Activated CD4-positive, alpha-beta memory T cell treated with anti-CD3 and anti-CD28 coated beads for 36 hours (primary cell): ENCODE measurements around the gene AHR. TPM values are rescaled to one million over a fixed set of nuclear protein-coding genes. Genes with fewer than 3 reads are reported as not detected.

Experiments
- CTCF ChIA-PET: fragments of 350-600 bp; sonication (Branson Sonifier 250); formaldehyde crosslinking; loops from one replicate; lab custom pipeline; 2021; ENCODE audit warnings: antibody characterized with exemption, inconsistent platforms; lab: Charles Lee
- POLR2A ChIA-PET: fragments of 350-600 bp; sonication (Branson Sonifier 250); formaldehyde crosslinking; loops from one replicate; lab custom pipeline; 2021; ENCODE audit warnings: antibody characterized with exemption; lab: Charles Lee
- DNase-seq: peaks from one replicate; pipeline ENCODE4 v3.0.0-alpha.2; 2020
- H3K27ac Mint-ChIP-seq: one replicate; pipeline ENCODE4 v1.8.0; 2021; ENCODE audit warnings: mixed read lengths
- H3K27me3 Mint-ChIP-seq: one replicate; pipeline ENCODE4 v1.8.0; 2021; ENCODE audit warnings: mixed read lengths
- H3K36me3 Mint-ChIP-seq: one replicate; pipeline ENCODE4 v1.8.0; 2021; ENCODE audit warnings: mixed read lengths
- H3K4me1 Mint-ChIP-seq: one replicate; pipeline ENCODE4 v1.8.0; 2021; ENCODE audit warnings: low read depth, mixed read lengths
- H3K4me3 Mint-ChIP-seq: one replicate; pipeline ENCODE4 v1.8.0; 2021; ENCODE audit warnings: mild to moderate bottlenecking, mixed read lengths
- H3K9me3 Mint-ChIP-seq: one replicate; pipeline ENCODE4 v1.8.0; 2021; ENCODE audit warnings: mixed read lengths
- intact Hi-C: fragments of 100-400 bp; cut with micrococcal nuclease; formaldehyde crosslinking; loops from one replicate; pipeline ENCODE4 v1.15.1; 2023
- total RNA-seq, 2 experiments: library from RNA; stranded (reverse); gene quantifications; one replicate each; pipeline ENCODE4 v1.2.3, GENCODE V29; 2021

AHR gene
- 10 to 100 TPM; 40.9 to 43.3 TPM for total RNA-seq

DNA sequence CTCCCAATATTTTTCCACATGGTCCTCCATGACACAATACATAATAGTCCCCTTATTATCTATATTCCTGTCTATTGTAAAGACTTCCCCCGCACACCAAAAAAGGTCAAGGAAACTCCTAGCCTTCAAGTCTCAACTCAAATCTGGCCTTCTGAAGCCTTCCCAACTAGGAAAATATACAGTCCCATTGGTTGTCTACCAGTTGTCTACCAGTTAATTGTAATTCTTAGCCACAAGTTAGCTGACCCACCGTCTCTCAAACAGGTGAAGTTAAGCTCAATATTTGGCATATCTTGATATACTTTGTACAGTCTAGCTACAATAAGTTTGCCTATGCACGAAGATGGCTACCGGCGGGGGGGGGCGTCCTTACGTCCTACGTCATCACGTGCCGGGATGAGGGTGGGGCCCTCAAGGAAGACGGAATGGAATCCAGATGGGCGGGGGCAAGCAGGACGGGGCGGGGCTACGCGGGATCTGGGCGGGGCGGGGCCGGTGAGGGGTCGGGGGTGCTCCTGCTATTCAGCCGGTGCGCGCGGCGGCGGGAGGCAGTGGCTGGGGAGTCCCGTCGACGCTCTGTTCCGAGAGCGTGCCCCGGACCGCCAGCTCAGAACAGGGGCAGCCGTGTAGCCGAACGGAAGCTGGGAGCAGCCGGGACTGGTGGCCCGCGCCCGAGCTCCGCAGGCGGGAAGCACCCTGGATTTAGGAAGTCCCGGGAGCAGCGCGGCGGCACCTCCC lies at the start of gene AHR:
AHR (plus strand) TSS at position 551 of the 738 bp plus-strand sequence. CDS start 613 bp downstream, outside the sequence.
- H3K36me3 Mint-ChIP-seq, result peaks cover 3% of the 10 kb centered on the region
- peaks cover 17% of the 10 kb centered on the region for H3K4me1 Mint-ChIP-seq
- ChIA-PET CTCF (interaction anchor here (0.8 to 2.4 kb wide), 5 partner anchors 9 to 315 kb away, joined by 3 to 9 read pairs (median 4); no protein-coding TSS in a partner anchor), POLR2A (interaction anchor here (0.9 to 1.7 kb wide), 6 partner anchors 14 to 223 kb away, joined by 3 to 10 read pairs (median 4); no protein-coding TSS in a partner anchor)
- H3K27me3 Mint-ChIP-seq, result no peaks in the 10 kb centered on the region
- H3K27ac Mint-ChIP-seq, result peak within 1 kb of the TSS; percentile 93
- H3K4me3 Mint-ChIP-seq, result peak within 1 kb of the TSS; percentile 90
- peak; percentile 95 for DNase-seq
- no peaks in the 10 kb centered on the region for H3K9me3 Mint-ChIP-seq
- intact Hi-C loops, result loop anchor here (1.0 to 5.0 kb wide), 6 partner anchors 24 to 639 kb away; no protein-coding TSS in a partner anchor

DNA sequence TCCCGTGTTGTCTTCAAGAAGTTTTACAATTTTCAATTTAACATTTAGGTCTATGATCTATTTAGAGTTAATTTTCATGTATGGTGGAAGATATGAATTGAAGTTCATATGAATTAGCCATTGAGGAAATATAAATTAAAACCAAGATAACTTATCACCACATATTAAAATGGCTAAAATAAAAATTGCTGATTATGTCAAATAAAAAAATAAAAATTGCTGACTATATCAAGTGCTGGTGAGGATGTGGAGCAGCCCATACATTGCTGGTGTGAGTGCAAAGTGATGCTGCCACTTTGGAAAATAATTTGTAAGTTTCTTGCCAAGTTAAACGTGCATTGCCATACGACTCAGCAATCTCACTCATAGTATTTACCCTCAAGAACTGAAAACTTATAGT lies 44.6 kb upstream of the AHR start:
- Mint-ChIP-seq H3K4me1 (peaks cover 10% of the 10 kb centered on the region), H3K36me3 (peaks cover 4% of the 10 kb centered on the region), H3K9me3 (no peaks in the 10 kb centered on the region), H3K27me3 (no peaks in the 10 kb centered on the region), H3K27ac (no peak overlapping the region), H3K4me3 (no peak overlapping the region)
- DNase-seq, result no peak
- intact Hi-C loops, result no loop called here
- ChIA-PET CTCF (no interaction called here), POLR2A (no interaction called here)

DNA sequence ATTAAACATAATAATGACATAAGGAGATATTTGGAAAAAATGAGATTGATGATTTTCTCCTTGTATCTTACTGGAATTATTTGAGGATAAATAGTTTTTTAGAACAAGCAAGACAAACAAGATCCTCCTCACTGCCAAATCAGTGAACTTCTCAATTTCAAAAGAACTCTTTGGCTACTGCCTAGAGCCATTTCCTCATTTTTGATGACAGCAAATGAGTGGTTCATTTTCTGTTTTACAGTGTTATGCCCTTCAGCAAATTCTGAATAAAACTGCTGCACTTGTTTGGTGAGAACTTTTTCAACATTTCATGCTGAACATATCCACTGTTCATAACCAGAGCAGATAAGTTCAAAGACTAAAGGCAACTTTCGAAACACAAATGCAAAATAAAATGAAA lies 42.5 kb upstream of the AHR start:
- Mint-ChIP-seq H3K36me3 (peaks cover 4% of the 10 kb centered on the region), H3K4me1 (peaks cover 21% of the 10 kb centered on the region), H3K27ac (no peak overlapping the region), H3K4me3 (no peak overlapping the region), H3K27me3 (no peaks in the 10 kb centered on the region), H3K9me3 (no peaks in the 10 kb centered on the region)
- CTCF ChIA-PET, result no interaction called here
- no peak for DNase-seq
- POLR2A ChIA-PET, result no interaction called here
- intact Hi-C loops, result no loop called here

DNA sequence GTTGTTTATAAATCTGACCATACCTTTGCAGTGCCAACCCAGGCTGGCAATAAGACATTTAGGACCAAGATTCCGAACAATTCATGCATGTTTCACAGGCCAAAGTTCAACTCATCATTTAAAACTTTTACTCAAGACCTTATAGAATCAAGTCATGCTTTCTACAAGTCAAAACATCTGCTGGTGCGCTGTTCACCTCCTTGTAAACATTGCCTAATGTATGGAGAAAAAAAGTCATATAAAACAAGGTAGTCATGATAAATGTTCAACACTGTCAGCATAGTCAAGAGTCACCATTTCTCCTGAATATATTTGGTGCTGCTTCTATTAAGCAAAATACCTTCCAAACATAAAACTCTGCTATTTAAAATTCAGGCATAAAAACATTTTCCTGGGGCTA lies 42.1 kb upstream of the AHR start:
- peaks cover 4% of the 10 kb centered on the region for H3K36me3 Mint-ChIP-seq
- no peaks in the 10 kb centered on the region for H3K27me3 Mint-ChIP-seq
- ChIA-PET POLR2A (interaction anchor here (1.0 kb wide), 1 partner anchor 21 kb away, joined by 3 read pairs; no protein-coding TSS in a partner anchor), CTCF (no interaction called here)
- H3K27ac Mint-ChIP-seq, result no peak overlapping the region
- H3K4me1 Mint-ChIP-seq, result peaks cover 24% of the 10 kb centered on the region
- intact Hi-C loops, result no loop called here
- DNase-seq, result no peak
- no peak overlapping the region for H3K4me3 Mint-ChIP-seq
- no peaks in the 10 kb centered on the region for H3K9me3 Mint-ChIP-seq

DNA sequence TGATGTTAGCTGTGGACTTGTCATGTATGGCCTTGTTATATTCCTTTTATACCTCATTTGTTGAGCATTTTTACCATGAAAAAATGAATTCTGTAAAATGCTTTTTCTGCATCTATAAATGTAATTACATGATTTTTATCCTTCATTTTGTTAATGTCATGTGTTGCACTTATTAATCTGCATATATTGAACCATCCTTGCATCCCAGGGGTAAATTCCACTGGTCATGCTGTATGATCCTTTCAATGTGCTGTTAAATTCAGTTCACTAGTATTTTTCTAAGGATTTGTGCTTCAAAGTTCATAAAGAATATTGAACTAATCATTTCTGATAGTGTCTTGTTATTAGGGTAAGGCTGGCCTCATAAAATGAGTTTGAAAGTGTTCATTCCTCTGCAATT lies 31.9 kb upstream of the AHR start:
- intact Hi-C loops, result no loop called here
- ChIA-PET CTCF (interaction anchor here (0.9 kb wide), 1 partner anchor 12 kb away, joined by 3 read pairs; no protein-coding TSS in a partner anchor), POLR2A (no interaction called here)
- Mint-ChIP-seq H3K27ac (no peak overlapping the region), H3K9me3 (peaks cover 59% of the 10 kb centered on the region), H3K4me3 (no peak overlapping the region), H3K36me3 (peaks cover 35% of the 10 kb centered on the region), H3K4me1 (peaks cover 7% of the 10 kb centered on the region), H3K27me3 (no peaks in the 10 kb centered on the region)
- DNase-seq, result no peak

DNA sequence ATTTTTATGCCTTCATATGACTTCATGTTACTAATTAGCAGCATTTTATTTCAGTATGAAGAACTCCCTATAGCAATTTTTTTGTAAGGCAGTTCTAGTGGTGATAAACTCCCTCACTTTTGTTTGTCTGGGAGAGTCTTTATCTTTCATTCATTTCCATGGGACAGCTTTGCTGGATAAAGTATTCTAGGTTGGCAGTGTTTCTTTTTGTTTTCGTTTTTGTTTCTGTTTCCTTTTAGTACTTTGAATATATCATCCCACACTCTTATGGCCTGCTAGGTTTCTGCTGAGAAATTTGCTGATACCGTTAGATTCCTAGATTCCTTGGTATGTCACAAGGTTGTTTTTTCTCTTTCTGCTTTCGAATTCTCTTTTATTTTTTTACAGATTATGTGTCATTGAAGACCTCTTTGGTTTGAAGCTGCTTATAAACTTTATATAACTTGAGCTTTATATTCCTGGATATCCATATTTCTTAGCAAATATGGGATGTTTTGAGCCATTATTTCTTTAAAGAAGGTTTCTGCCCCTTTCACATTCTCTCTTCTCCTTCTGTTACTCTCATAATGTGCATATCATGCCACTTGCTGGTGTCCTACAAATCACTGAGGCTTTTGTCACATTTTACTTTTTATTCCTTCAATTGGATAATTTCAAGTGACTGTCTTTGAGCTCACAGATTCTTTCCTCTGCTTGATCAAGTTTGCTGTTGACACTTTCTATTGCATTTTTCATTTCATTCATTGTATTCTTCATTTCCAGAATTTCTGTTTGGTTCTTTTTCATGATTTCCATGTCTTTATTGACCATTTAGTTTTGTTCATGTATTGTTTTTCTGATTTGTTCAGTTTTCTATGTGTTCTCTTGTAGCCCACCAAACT lies 28.9 kb upstream of the AHR start:
- Mint-ChIP-seq H3K27me3 (no peaks in the 10 kb centered on the region), H3K4me3 (no peak overlapping the region), H3K9me3 (peaks cover 69% of the 10 kb centered on the region), H3K4me1 (peaks cover 7% of the 10 kb centered on the region), H3K27ac (no peak overlapping the region), H3K36me3 (peaks cover 48% of the 10 kb centered on the region)
- intact Hi-C loops, result no loop called here
- DNase-seq, result no peak
- ChIA-PET CTCF (no interaction called here), POLR2A (no interaction called here)

DNA sequence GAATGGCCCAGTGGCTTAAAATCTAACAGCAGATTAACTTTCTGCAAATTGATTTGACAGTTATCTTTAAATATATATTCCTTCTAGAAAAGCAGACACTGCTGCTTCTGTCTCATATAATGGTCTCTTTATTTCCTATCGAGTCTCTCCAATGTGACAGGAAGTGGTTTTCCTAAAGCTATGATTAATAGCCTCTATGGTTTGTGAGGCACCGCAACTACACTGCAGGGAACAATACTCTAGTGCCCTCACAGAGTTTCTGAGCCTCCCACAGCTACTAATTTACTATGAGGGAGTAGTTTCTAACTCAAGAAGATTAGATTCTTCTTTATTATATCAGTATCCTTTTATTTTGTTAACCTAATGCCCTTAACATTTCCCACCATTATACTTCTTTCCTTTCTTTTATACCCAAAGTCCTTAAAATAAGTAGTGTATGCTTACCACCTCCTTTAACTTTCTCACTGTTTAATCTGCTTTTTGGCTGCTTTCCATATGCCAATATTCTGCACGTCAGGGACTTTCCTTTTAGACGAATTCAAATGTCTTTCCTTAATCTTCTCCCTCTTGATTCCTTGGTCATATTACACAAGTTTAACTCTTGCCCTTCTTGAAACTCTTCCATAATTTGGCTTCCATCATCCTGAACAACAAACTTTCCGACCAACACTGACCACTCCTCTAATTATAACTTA lies 23.8 kb upstream of the AHR start:
- no peak overlapping the region for H3K4me3 Mint-ChIP-seq
- no peaks in the 10 kb centered on the region for H3K27me3 Mint-ChIP-seq
- peak; percentile 42 for DNase-seq
- CTCF ChIA-PET, result no interaction called here
- POLR2A ChIA-PET, result interaction anchor here (1.1 kb wide), 1 partner anchor 13 kb away, joined by 4 read pairs; no protein-coding TSS in a partner anchor
- intact Hi-C loops, result loop anchor here (1.0 kb wide), 2 partner anchors 13 to 24 kb away; partner anchors contain the start of gene AHR
- peaks cover 25% of the 10 kb centered on the region for H3K9me3 Mint-ChIP-seq
- H3K27ac Mint-ChIP-seq, result no peak overlapping the region
- H3K4me1 Mint-ChIP-seq, result peaks cover 19% of the 10 kb centered on the region
- peaks cover 21% of the 10 kb centered on the region for H3K36me3 Mint-ChIP-seq

DNA sequence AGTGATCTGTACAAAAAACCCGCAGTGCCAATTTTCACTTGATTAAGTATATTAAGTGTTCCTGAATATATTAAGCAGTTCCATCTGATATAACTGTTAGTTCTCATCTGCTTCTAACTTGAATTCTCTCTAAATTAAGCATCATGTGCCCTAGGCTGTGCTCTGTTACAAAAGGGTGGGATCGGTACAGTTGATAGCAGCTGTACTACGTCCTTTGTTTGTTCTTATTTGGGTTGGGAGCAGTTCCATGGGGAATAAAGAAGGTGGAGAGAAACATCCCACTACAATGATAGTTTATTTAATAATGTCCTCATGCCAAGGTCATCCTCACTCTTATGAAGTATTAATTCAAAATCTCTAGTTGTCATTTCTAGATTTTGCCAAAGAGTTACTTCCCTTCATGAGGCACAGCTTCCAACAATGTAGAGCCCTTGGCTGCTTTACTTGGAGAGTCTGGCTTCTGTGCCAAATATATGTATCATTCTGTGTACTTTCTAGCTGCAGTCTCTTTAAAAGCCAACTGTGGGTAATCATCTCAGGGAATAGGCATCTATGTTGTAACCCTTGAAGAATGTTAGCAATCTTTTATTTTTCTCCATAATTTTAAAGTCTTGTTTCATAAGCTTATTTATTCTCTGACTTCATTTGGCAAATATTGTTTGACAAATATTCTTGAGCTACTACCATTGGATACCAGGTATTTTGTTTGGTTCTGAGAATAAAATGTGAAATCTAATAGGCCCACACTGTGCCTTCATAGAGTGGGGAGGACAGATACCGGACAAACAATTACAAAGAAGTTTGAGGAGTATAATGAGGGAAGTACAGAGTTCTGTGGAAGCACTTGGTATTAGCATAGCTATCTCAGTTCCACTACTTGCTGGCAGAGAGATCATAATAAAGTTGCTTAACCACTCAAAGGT lies 22.4 kb upstream of the AHR start:
- POLR2A ChIA-PET, result no interaction called here
- intact Hi-C loops, result no loop called here

DNA sequence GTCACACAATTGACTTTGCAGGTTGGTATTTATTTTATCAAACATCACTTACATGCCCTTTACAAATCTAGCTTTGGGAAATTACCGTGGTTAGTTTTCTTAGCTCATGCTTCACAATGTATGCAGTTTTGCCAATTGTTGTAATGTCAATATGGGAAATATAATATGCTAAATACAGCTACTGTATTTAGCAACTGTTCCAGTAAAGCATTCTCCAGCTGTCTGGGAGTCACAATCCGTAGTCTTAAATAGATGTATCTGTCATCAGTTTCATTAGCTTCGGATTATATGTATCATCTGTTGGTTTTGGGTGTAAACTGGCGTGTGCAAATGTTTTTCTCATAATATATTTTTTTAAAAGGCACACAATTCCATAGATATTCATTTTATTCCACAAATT lies 19.4 kb upstream of the AHR start:
- peaks cover 2% of the 10 kb centered on the region for H3K36me3 Mint-ChIP-seq
- no peak overlapping the region for H3K27ac Mint-ChIP-seq
- no peak overlapping the region for H3K4me3 Mint-ChIP-seq
- DNase-seq, result no peak
- ChIA-PET CTCF (interaction anchor here (0.9 kb wide), 1 partner anchor 12 kb away, joined by 3 read pairs; no protein-coding TSS in a partner anchor), POLR2A (no interaction called here)
- no peaks in the 10 kb centered on the region for H3K9me3 Mint-ChIP-seq
- no peaks in the 10 kb centered on the region for H3K27me3 Mint-ChIP-seq
- peaks cover 16% of the 10 kb centered on the region for H3K4me1 Mint-ChIP-seq
- intact Hi-C loops, result no loop called here

More for the DNA sequence above, 22.4 kb upstream of the AHR start:
- Mint-ChIP-seq H3K36me3 (peaks cover 13% of the 10 kb centered on the region), H3K27ac (no peak overlapping the region), H3K4me1 (peaks cover 19% of the 10 kb centered on the region), H3K9me3 (peaks cover 12% of the 10 kb centered on the region), H3K4me3 (no peak overlapping the region), H3K27me3 (no peaks in the 10 kb centered on the region)
- DNase-seq, result no peak
- CTCF ChIA-PET, result no interaction called here

DNA sequence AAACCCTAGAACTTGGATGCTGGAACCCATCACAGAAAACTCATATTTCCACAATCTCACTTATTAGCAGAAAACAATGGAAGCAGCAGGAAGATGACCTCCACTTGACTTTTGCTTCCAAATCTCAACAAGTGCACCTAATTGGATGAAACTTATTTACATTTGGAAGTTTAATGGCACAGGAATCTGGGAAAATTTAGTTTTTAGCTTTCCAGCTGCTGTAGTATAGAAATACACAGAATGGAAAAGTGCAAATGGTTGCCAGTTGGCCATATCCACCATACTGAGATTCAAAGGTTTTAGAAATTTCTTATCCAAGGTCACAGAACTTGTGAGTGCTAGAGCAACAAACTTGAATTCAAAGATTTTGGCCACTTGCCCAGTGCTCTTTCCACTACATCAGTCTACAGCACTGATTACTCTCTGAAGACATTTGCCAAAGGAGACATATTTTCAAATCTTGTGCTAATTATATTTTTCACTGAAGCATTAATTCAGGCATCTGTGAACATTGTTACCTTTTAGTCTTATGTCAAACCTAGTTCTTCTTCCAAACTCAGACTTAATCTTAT lies 9.3 kb upstream of the AHR start:
- peaks cover 3% of the 10 kb centered on the region for H3K36me3 Mint-ChIP-seq
- no peaks in the 10 kb centered on the region for H3K9me3 Mint-ChIP-seq
- intact Hi-C loops, result no loop called here
- H3K4me1 Mint-ChIP-seq, result peaks cover 3% of the 10 kb centered on the region
- H3K27me3 Mint-ChIP-seq, result no peaks in the 10 kb centered on the region
- no peak for DNase-seq
- H3K4me3 Mint-ChIP-seq, result no peak overlapping the region
- ChIA-PET CTCF (no interaction called here), POLR2A (interaction anchor here (1.2 kb wide), 1 partner anchor 12 kb away, joined by 3 read pairs; no protein-coding TSS in a partner anchor)
- no peak overlapping the region for H3K27ac Mint-ChIP-seq
